Peyer's patch (tissue), 4 donors: ENCODE measurements around the gene B4GALT5.
"Not testable (repeated sequence)": the region's sequence is repeated elsewhere in the genome, so short reads cannot be mapped to it uniquely, and the experiment has no call there.

ENCODE experiments used
- CTCF ChIP-seq, 6 experiments: fragments of 450-650 bp in 4 of 6; fragments of 200-600 bp in 2 of 6; sonication (generic) in 1 of 6; IDR thresholded peaks; one replicate each; pipeline ENCODE4 v1.5.1; 2017 to 2019; ENCODE audit warnings: antibody characterized with exemption in 6 of 6, mild to moderate bottlenecking in 3 of 6, moderate library complexity in 1 of 6
- POLR2A ChIP-seq, 2 donors: fragments of 450-650 bp; IDR thresholded peaks; one replicate each; pipeline ENCODE4 v1.5.1; 2017; ENCODE audit warnings: antibody characterized with exemption in 2 of 2, mild to moderate bottlenecking in 2 of 2, moderate library complexity in 2 of 2

GRCh38 chr20:49761888-49762287 is 48.2 kb upstream of the B4GALT5 start:
- not testable (repeated sequence) for TF ChIP-seq CTCF, POLR2A (IDR thresholded peaks at IDR 0.05)
